MCF 10A (cell line): ENCODE results near the gene CFAP61. TPM values are rescaled to one million over a fixed set of nuclear protein-coding genes. Genes with fewer than 3 reads are reported as not detected.

Experiments
- BruUV-seq: library from RNA; stranded (reverse); fragments of 400-500 nt; replicated peaks from 2 replicates; lab custom pipeline; 2021; lab: Mats Ljungman, UMichigan
- CTCF ChIA-PET: fragments of 300-600 bp; sonication (Branson Sonifier 250); formaldehyde crosslinking; extraction: SDS; loops from one replicate; lab custom pipeline; 2021; ENCODE audit warnings: antibody characterized with exemption, inconsistent platforms; lab: Yijun Ruan, JAX
- POLR2A ChIA-PET: fragments of 300-600, 350-650 bp; sonication (Branson Sonifier 250); formaldehyde crosslinking; extraction: SDS; loops from one replicate; lab custom pipeline; 2020; ENCODE audit warnings: antibody characterized with exemption, inconsistent platforms; lab: Yijun Ruan, JAX
- DNase-seq: peaks from one replicate; pipeline ENCODE4 v3.0.0-alpha.2; 2018; ENCODE audit not compliant: unreplicated experiment
- H3K27ac Mint-ChIP-seq: one replicate; pipeline ENCODE4 v1.8.0; 2022; ENCODE audit warnings: mild to moderate bottlenecking, low read depth, mixed read lengths; ENCODE audit not compliant: unreplicated experiment
- H3K27me3 Mint-ChIP-seq: one replicate; pipeline ENCODE4 v1.8.0; 2022; ENCODE audit warnings: mixed read lengths; ENCODE audit not compliant: insufficient read depth, unreplicated experiment
- H3K36me3 Mint-ChIP-seq: one replicate; pipeline ENCODE4 v1.8.0; 2022; ENCODE audit warnings: mild to moderate bottlenecking, moderate library complexity, mixed read lengths; ENCODE audit not compliant: insufficient read depth, unreplicated experiment
- H3K4me1 Mint-ChIP-seq: one replicate; pipeline ENCODE4 v1.8.0; 2022; ENCODE audit warnings: mixed read lengths; ENCODE audit not compliant: insufficient read depth, unreplicated experiment
- H3K4me3 Mint-ChIP-seq: one replicate; pipeline ENCODE4 v1.8.0; 2022; ENCODE audit warnings: mild to moderate bottlenecking, moderate library complexity, mixed read lengths; ENCODE audit not compliant: unreplicated experiment
- H3K9me3 Mint-ChIP-seq: one replicate; pipeline ENCODE4 v1.8.0; 2022; ENCODE audit warnings: mixed read lengths; ENCODE audit not compliant: unreplicated experiment
- intact Hi-C: fragments of 100-400 bp; cut with micrococcal nuclease; formaldehyde crosslinking; loops from 2 replicates; pipeline ENCODE4 v1.14.1; 2022
- total RNA-seq: library from RNA; stranded (reverse); gene quantifications from 2 replicates; pipeline ENCODE4 v1.2.3, GENCODE V29; 2022
- TF ChIP-seq, protein P1 (sequence below): fragments of 200-600 bp; IDR thresholded peaks from one replicate; pipeline ENCODE4 v1.8.0; 2022; ENCODE audit warnings: antibody characterized with exemption, mild to moderate bottlenecking; ENCODE audit not compliant: unreplicated experiment

The CFAP61 gene
- total RNA-seq, 1 experiment from 2014 or later: 1.5 TPM

GRCh38 chr20:20063941-20064702 is 11.8 kb downstream of the CFAP61 start:
- TF ChIP-seq, protein P1, sequence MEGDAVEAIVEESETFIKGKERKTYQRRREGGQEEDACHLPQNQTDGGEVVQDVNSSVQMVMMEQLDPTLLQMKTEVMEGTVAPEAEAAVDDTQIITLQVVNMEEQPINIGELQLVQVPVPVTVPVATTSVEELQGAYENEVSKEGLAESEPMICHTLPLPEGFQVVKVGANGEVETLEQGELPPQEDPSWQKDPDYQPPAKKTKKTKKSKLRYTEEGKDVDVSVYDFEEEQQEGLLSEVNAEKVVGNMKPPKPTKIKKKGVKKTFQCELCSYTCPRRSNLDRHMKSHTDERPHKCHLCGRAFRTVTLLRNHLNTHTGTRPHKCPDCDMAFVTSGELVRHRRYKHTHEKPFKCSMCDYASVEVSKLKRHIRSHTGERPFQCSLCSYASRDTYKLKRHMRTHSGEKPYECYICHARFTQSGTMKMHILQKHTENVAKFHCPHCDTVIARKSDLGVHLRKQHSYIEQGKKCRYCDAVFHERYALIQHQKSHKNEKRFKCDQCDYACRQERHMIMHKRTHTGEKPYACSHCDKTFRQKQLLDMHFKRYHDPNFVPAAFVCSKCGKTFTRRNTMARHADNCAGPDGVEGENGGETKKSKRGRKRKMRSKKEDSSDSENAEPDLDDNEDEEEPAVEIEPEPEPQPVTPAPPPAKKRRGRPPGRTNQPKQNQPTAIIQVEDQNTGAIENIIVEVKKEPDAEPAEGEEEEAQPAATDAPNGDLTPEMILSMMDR: no peak
- intact Hi-C loops: no loop called here
- no peaks in the 10 kb centered on the region for H3K4me1 Mint-ChIP-seq
- H3K36me3 Mint-ChIP-seq: peaks cover 4% of the 10 kb centered on the region
- no peak overlapping the region for H3K27ac Mint-ChIP-seq
- ChIA-PET POLR2A (interaction anchor here (1.5 kb wide), 1 partner anchor 7 kb away, joined by 4 read pairs; no protein-coding TSS in a partner anchor), CTCF (interaction anchor here (0.7 to 1.0 kb wide), 2 partner anchors 55 to 173 kb away, joined by 3 read pairs; no protein-coding TSS in a partner anchor)
- H3K27me3 Mint-ChIP-seq: peaks cover 19% of the 10 kb centered on the region
- no TSS peak for BruUV-seq
- no peaks in the 10 kb centered on the region for H3K9me3 Mint-ChIP-seq
- no peak for DNase-seq
- no peak overlapping the region for H3K4me3 Mint-ChIP-seq

- intact Hi-C loops: no loop called here
- CTCF ChIA-PET: interaction anchor here (0.6 kb wide), 2 partner anchors 173 to 1567 kb away, joined by 3 to 5 read pairs; no protein-coding TSS in a partner anchor
These were observed 13.0 kb downstream of the CFAP61 start for GRCh38 chr20:20065361-20065760.

DNA sequence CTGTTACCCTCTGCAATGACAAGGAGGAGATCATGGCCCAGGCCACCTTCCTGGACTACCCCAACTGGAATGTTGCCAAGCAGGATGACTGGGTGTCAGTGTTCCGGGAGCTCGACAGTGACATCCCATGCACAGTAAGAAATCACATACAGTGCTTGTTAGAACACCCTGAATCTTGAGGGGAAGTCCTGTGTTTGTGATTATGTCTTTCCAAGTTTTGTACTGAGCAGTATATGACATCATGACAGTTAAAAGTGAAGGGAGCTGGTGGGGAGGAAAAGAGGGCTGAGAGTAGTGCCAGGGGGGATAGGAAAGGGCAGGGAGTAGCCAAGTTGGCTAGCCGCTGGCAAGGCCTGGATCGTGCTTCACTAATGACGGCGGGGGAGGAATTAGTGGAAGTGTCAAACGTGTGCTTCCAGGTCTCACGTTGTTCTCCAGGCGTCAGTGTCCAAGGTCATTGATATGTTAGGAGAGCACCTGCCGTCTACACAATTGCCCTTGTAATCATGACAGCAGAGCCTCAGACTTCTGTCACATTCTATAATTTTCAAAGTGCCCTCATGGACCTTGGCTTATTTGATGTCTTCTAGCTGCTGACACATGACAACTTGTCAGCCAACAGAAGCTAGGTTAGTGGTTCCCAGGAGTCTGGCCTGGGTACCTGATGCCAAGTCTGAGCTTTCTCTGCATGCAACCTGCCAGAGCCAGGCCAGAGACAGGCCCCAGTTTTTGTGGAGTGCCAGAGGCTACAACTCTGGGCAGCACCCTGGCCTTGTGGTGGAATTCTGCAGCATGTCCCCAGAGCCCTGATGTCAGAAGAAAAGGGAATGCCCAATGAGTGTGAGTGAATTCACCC is 18.8 kb downstream of the CFAP61 start:
- Mint-ChIP-seq H3K9me3 (no peaks in the 10 kb centered on the region), H3K27me3 (no peaks in the 10 kb centered on the region), H3K4me3 (no peak overlapping the region), H3K36me3 (no peaks in the 10 kb centered on the region), H3K27ac (no peak overlapping the region), H3K4me1 (no peaks in the 10 kb centered on the region)
- DNase-seq: no peak
- CTCF ChIA-PET: interaction anchor here (0.5 to 1.5 kb wide), 5 partner anchors 9 to 230 kb away, joined by 3 read pairs; no protein-coding TSS in a partner anchor
- intact Hi-C loops: no loop called here
- BruUV-seq: no TSS peak
- POLR2A ChIA-PET: interaction anchor here (0.6 kb wide), 1 partner anchor 69 kb away, joined by 4 read pairs; no protein-coding TSS in a partner anchor
- TF ChIP-seq, protein P1: no peak

More at GRCh38 chr20:20065361-20065760, 13.0 kb downstream of the CFAP61 start:
- Mint-ChIP-seq H3K27me3 (peaks cover 19% of the 10 kb centered on the region), H3K4me3 (no peak overlapping the region), H3K27ac (no peak overlapping the region), H3K4me1 (no peaks in the 10 kb centered on the region), H3K9me3 (no peaks in the 10 kb centered on the region), H3K36me3 (peaks cover 4% of the 10 kb centered on the region)
- TF ChIP-seq, protein P1: no peak
- POLR2A ChIA-PET: interaction anchor here (0.7 to 1.5 kb wide), 3 partner anchors 9 to 284 kb away, joined by 4 to 6 read pairs (median 4); partner anchors contain the start of genes CFAP61 and CRNKL1
- no TSS peak for BruUV-seq
- no peak for DNase-seq
